ENCODE measurements around the gene KCNJ6.
"Not testable (repeated sequence)": the region's sequence is repeated elsewhere in the genome, so short reads cannot be mapped to it uniquely, and the experiment has no call there.

KCNJ6 gene

GRCh38 chr21:37724201-37724600 is 192.1 kb downstream of the KCNJ6 start:
- DNase-seq (ENCODE audit: low read depth) = no peak

DNA sequence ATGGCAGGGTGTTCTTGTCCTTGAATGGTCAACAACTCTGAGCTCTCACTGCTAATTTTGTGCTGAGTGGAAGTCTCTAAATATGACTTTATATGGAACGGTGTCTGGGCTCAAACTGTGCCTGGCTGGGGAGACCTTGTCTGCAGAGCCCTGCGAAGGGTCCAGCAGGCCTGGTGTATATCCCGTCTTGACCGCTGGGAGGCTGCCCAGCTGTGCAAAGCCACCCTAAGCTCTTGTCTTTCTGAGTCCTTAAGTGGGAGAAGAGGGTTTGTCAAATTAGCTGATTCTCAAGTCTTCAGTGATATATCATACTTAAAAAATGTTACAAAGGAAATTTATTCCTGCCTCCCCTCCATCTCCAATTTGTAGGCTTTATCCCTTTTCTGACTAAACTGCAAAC is 198.7 kb downstream of the KCNJ6 start:
- no peak for DNase-seq (ENCODE audit: low read depth)

DNA sequence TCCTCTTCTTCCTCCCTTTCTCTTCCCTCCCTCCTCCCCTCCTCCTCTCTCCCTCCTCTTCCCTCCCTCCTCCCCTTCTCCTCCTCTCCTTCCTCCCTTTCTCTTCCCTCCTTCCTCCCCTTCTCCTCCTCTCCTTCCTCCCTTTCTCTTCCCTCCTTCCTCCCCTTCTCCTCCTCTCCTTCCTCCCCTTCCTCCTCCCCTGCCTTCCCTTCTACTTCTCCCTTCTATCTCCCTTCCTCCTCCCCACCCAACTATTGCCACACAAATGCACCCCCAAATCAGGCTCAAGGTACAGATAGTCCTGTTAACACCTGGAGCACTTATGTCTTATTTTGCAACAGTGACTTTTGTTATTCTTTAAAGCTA is 203.7 kb downstream of the KCNJ6 start:
- not testable (repeated sequence) for DNase-seq (ENCODE audit: low read depth)

- no peak for DNase-seq (ENCODE audit: low read depth)
Observed at GRCh38 chr21:37711836-37712568, 204.3 kb downstream of the KCNJ6 start.

- no peak for DNase-seq (ENCODE audit: low read depth)
Observed at GRCh38 chr21:37711286-37711829, 204.9 kb downstream of the KCNJ6 start.

GRCh38 chr21:37710546-37711285 is 205.5 kb downstream of the KCNJ6 start:
- no peak for DNase-seq (ENCODE audit: low read depth)

- DNase-seq (ENCODE audit: low read depth) = no peak
Observed at GRCh38 chr21:37704751-37705150, 211.5 kb downstream of the KCNJ6 start.

GRCh38 chr21:37702241-37702640 is 214.0 kb downstream of the KCNJ6 start:
- no peak for DNase-seq (ENCODE audit: low read depth)

- DNase-seq (ENCODE audit: low read depth) = no peak
Observed at GRCh38 chr21:37700641-37701202, 215.5 kb downstream of the KCNJ6 start.

GRCh38 chr21:37699024-37699775 is 217.1 kb downstream of the KCNJ6 start:
- no peak for DNase-seq (ENCODE audit: low read depth)

- no peak for DNase-seq (ENCODE audit: low read depth)
Observed at GRCh38 chr21:37696936-37697335, 219.3 kb downstream of the KCNJ6 start.

GRCh38 chr21:37695111-37695510 is 221.1 kb downstream of the KCNJ6 start:
- no peak for DNase-seq (ENCODE audit: low read depth)

DNA sequence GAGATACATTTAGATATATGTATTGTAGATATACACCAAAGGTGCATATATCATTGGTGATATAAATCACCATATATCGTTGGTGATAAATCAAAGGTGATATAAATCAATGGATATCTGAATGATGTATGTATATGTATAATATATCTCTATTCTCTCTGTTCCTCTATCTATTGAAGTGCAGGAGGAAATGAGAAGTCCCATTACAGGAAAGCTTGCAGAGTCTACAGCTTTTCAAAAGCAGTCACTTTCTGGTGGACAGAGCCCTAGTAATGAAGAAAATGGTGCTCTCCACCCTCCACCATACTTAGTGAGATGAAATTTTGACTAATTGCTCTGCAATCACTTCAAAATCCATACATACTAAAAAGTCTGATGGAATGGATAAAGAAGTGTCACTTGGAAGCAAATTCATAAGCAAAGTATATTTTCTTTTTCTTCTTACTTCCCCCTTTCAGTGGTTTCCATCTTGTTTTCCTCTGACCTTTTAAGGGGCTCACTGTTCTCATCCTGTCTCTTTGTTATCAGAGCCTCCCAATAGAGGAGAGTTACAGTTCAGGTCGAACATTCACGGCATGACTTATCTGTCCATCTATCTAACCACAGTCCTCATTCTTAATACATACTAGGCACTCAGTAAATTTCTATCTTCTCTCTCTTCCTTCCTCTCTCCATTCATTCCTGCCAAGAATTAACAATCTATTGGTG is 227.2 kb downstream of the KCNJ6 start:
- DNase-seq (ENCODE audit: low read depth) = no peak

DNA sequence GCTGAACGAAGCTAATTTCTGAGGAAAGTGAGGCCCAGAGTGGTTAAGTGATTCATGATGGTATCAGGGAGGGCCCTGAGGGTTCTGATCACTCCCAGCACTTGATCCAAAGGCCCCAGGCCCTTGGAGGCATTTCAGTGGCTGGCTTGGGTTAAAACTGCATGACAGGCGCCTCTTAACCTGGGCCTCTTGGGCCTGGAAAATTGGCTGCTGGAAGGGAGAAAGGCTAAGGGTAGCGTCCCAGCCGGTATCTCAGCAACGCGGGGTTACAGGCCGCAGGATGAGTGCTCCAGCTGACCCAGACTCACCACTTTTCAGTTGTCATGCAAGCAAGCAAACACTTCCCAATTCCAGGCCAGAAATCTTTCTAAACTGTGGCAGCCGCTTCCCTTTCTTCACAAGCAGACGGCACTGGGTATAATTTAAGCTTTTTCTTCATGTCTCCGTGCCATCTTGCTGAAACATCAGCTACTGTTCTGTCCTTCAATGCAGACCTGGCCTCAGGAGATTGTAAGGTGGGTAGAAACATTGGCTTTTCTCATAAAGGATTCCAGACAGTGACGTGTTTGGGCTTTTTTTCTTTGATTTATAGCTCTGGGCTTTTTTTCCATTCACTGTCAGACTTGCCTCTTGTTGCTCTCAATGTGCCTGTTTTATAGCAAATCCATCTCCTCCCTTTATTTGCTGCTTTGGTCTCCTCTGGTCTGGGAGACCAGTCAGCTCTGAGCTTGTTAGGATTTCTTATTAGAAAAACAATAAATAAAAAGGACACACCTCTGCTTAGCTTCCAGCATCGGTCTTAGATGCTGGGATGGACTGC is 229.1 kb downstream of the KCNJ6 start:
- DNase-seq (ENCODE audit: low read depth) = no peak

DNA sequence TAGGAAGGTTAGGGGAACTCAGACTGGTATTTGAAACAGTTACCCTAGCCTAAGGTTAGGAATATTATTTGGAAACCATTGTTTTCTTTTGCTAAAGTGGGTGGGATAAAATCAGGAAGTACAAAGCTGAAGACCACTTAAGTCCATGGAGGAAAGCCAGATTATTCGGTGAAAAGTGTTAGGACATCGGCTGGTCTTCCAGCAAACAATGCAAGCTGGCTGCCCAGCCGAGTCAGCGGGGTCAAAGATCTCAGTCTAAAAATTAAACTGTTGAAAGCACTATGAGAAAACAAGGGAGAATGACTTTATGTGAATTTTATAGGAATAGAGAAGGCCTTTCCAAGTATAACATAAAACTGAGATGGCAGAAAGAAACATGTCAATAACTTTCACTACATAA is 231.7 kb downstream of the KCNJ6 start:
- no peak for DNase-seq (ENCODE audit: low read depth)

- DNase-seq (ENCODE audit: low read depth) = no peak
Observed at GRCh38 chr21:37684115-37684493, 232.2 kb downstream of the KCNJ6 start.

DNA sequence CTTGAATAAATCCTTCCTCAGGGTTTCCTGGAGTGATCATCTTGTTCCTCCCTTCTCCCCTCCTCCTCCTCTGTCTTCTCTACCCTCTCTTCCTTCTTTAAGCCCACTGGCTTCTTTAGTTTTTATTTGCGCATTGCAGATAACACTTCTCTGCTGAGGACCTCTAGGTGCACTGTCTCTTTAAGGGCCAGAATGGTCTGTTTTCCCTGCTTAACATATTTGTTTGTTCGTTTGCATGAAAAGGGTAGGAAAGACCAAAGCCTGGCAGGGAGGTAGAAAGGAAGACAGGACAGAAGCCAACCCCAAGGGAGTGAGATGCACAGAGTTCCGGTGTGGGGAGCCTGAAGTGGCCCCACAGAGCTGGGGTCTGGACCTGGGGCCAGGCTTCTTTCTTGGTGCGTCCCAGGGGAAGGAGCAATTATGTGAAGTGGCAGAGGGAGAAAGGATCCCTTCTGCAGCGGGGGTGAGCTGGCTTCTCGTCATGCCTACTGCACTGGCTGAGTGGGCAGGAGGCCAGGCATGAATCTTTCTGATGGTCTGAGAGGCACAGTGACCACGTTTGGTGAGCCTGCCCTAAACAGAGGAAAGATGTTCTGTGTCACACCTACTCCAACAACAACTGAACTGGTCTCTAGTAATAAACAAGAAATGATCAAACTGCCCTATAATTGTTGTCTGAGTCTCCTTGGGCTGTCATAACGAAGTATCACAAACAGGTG is 232.7 kb downstream of the KCNJ6 start:
- DNase-seq (ENCODE audit: low read depth) = no peak

DNA sequence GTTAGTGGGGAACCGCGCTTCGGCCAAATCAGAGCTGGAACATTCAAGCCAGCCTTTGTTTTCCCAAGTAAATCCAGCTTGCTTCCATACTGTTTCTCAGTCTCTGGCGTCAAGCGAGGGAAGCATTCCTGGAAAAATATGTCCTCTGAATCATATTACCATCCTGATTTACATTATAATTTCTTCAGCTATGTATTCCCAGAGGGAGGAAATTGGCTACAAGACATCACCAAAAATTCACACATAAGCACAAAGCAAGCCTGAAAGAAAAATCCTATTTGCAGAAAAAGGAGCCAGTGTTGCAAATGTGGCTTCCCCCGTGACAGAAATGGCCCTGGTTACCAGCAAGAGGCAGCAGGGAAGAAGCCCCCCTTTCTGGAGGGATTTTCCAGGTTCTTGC is 233.3 kb downstream of the KCNJ6 start:
- DNase-seq (ENCODE audit: low read depth) = no peak

GRCh38 chr21:37677006-37677405 is 239.3 kb downstream of the KCNJ6 start:
- no peak for DNase-seq (ENCODE audit: low read depth)

DNA sequence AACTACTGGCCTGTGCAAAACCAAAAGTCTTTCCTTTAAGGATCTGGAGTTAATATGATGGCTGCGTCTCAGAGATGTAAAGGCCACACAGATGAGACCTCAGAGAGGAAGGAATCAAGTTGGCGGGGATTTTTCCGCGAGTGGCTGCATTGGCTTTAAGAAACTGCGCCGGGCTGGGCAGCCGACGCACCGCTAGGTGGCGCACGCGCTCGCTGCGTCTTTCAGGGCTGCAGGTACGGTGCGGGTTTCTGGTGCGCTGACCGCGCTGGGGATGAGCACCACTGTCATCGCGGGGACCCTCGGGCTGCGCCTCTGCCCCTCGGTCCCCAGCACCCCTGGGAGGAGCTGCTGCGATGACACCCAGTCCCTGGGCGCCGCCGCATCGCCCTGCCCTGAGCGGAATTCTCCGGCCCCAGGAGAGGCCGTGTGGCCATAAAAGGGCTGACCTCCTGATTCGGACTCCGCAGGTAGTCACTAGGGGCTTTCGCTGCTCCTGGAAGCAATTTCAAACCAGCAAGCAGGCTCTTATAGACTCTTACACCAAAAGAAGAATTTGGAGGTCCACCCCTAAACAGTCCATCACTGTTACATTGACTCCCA is 241.0 kb downstream of the KCNJ6 start:
- peak; percentile 43 for DNase-seq (ENCODE audit: low read depth)

Data from stimulated activated CD8-positive, alpha-beta memory T cell treated with anti-CD3 and anti-CD28 coated beads, Interleukin-7, amount 100 ng/mL, for 24 hours (primary cell).